Spleen (tissue), 11 donors: ENCODE data around the gene RBM24. TPM values are rescaled to one million over a fixed set of nuclear protein-coding genes. Genes with fewer than 3 reads are reported as not detected.
"Not testable (repeated sequence)": the region's sequence is repeated elsewhere in the genome, so short reads cannot be mapped to it uniquely, and the experiment has no call there.

Experiments used
- DNase-seq: peaks from one replicate; pipeline ENCODE4 v3.0.0-alpha.2; 2020
- H3K27ac ChIP-seq, 8 donors: fragments of 200-600 bp; sonication (generic) in 7 of 8; 1 replicate in 4 of 8; 2 replicates in 4 of 8; pipeline versions ENCODE4 v1.5.0 to v1.8.0; 2016 to 2021; ENCODE audit warnings: inconsistent platforms in 4 of 8, mild to moderate bottlenecking in 4 of 8, moderate library complexity in 1 of 8
- H3K27me3 ChIP-seq, 7 donors: fragments of 200-600 bp; sonication (generic) in 6 of 7; replicated peaks in 1 of 7; 1 replicate in 4 of 7; 2 replicates in 3 of 7; pipeline versions ENCODE4 v1.5.0 to v1.8.0; 2016 to 2021; ENCODE audit warnings: inconsistent platforms in 3 of 7, mild to moderate bottlenecking in 1 of 7
- H3K36me3 ChIP-seq, 6 donors: fragments of 200-600 bp; sonication (generic) in 5 of 6; 1 replicate in 4 of 6; 2 replicates in 2 of 6; pipeline versions ENCODE4 v1.5.0 to v1.8.0; 2016 to 2021; ENCODE audit warnings: inconsistent platforms in 2 of 6
- H3K4me1 ChIP-seq, 6 donors: fragments of 200-600 bp; sonication (generic) in 5 of 6; 1 replicate in 3 of 6; 2 replicates in 3 of 6; pipeline versions ENCODE4 v1.5.0 to v1.8.0; 2016 to 2021; ENCODE audit warnings: inconsistent platforms in 3 of 6
- H3K4me3 ChIP-seq, 8 donors: fragments of 200-600 bp; sonication (generic) in 7 of 8; 1 replicate in 4 of 8; 2 replicates in 4 of 8; pipeline versions ENCODE4 v1.5.0 to v1.8.0; 2016 to 2021; ENCODE audit warnings: inconsistent platforms in 4 of 8, mild to moderate bottlenecking in 4 of 8, moderate library complexity in 2 of 8
- H3K9me3 ChIP-seq, 8 donors: fragments of 200-600 bp; sonication (generic) in 7 of 8; 1 replicate in 4 of 8; 2 replicates in 4 of 8; pipeline versions ENCODE4 v1.5.0 to v1.8.0; 2016 to 2021; ENCODE audit warnings: inconsistent platforms in 4 of 8
- POLR2A ChIP-seq, 3 donors: fragments of 450-650 bp; IDR thresholded peaks; one replicate each; pipeline ENCODE4 v1.5.1; 2017; ENCODE audit warnings: antibody characterized with exemption in 3 of 3, mild to moderate bottlenecking in 1 of 3
- POLR2AphosphoS5 ChIP-seq, 3 donors: sonication (generic); formaldehyde crosslinking; IDR thresholded peaks; one replicate each; pipeline ENCODE4 v1.5.1; 2017; ENCODE audit warnings: antibody characterized with exemption in 3 of 3
- WGBS, 5 donors: extraction: QIAGEN DNeasy Blood & Tissue Kit in 3 of 5; methylation state at CpG; one replicate each; pipeline versions ENCODE4 v1.1.5 to v1.1.7; 2013 to 2018; 5-methylcytosine and 5-hydroxymethylcytosine counted together
- intact Hi-C: fragments of 100-400 bp; cut with DNase I; formaldehyde crosslinking; loops from one replicate; pipeline ENCODE4 v1.15.0; 2023; ENCODE audit warnings: low total_unique reads
- polyA plus RNA-seq, 3 donors: library from polyadenylated mRNA; stranded (reverse); fragments of 200-250 nt; gene quantifications; one replicate each; pipeline ENCODE4 v1.2.1, GENCODE V29; 2013
- total RNA-seq, 7 donors: library from RNA; depleted of rRNA in 3 of 7; stranded (reverse); fragments of >200 nt in 3 of 7; fragmentation: NEBNext Ultra II Directional in 4 of 7; extraction: Animal tissue kit (Norgen Biotek cat#: 25700) in 4 of 7; gene quantifications; one replicate each; pipeline versions ENCODE4 v1.1.0 to v1.2.1, GENCODE V29; 2016 to 2021
- TF ChIP-seq, protein P1 (sequence below), 11 experiments: fragments of 200-600 bp in 7 of 11; fragments of 450-650 bp in 4 of 11; sonication (generic) in 4 of 11; IDR thresholded peaks in 8 of 11; conservative IDR thresholded peaks in 3 of 11; 1 replicate in 7 of 11; 2 replicates in 4 of 11; pipeline versions ENCODE4 v1.4.0 to v1.8.0; 2016 to 2021; ENCODE audit warnings: antibody characterized with exemption in 11 of 11, inconsistent platforms in 4 of 11, mild to moderate bottlenecking in 1 of 11
- donor health status: healthy with polysubstance abuse.
- donor health status: DM: no; HTN: no; CAD: no; lungs with moderate emphysema.
- donor health status: DM: no; HTN: no; CAD: no.
- donor health status: Bipolar disorder and iron deficiency.
- donor health status: healthy.
- donor health status: DM: no; HTN: no; CAD: no.
- donor health status: DM: yes; HTN: yes; CAD: no.

The RBM24 gene
- total and polyA plus RNA-seq, 10 donors: 0.33 to 1.8 (median 0.88) TPM

DNA sequence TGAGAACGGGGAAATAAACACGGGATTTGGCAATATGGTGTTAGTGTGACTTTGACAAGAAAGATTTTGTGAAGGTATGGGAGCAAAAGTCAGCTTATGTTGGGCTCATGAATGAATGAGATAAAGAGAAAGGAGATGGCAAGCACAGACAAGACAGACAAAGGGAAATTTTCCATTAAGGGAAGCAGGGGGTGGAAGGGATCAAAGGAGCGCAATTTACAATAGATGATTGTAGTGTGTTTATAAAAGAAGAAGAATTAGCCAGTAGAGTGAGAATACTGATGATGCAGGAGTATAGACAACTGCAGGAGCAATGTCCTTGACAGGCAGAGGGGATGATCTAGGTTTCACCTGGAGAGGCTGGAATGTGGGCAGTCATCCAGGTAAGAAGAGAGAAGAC is 34.1 kb downstream of the RBM24 start:
- TF ChIP-seq, protein P1, sequence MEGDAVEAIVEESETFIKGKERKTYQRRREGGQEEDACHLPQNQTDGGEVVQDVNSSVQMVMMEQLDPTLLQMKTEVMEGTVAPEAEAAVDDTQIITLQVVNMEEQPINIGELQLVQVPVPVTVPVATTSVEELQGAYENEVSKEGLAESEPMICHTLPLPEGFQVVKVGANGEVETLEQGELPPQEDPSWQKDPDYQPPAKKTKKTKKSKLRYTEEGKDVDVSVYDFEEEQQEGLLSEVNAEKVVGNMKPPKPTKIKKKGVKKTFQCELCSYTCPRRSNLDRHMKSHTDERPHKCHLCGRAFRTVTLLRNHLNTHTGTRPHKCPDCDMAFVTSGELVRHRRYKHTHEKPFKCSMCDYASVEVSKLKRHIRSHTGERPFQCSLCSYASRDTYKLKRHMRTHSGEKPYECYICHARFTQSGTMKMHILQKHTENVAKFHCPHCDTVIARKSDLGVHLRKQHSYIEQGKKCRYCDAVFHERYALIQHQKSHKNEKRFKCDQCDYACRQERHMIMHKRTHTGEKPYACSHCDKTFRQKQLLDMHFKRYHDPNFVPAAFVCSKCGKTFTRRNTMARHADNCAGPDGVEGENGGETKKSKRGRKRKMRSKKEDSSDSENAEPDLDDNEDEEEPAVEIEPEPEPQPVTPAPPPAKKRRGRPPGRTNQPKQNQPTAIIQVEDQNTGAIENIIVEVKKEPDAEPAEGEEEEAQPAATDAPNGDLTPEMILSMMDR (IDR thresholded peaks at IDR 0.05 in 8 of 11, conservative IDR thresholded peaks at IDR 0.05 in 3 of 11): no peak
- no peak for TF ChIP-seq POLR2A (IDR thresholded peaks at IDR 0.05)
- no peak for TF ChIP-seq POLR2AphosphoS5 (IDR thresholded peaks at IDR 0.05)
- Histone ChIP-seq H3K27ac (no peak overlapping the region), H3K4me3 (no peak overlapping the region), H3K4me1 (no peaks in the 10 kb centered on the region), H3K27me3 (no peaks in the 10 kb centered on the region), H3K36me3 (no peaks in the 10 kb centered on the region), H3K9me3 (peaks cover 0 to 5% (median 0%) of the 10 kb centered on the region in 8 donors)
- intact Hi-C loops: no loop called here
- no peak for DNase-seq
- WGBS, 5 donors: 89 to 100% (median 91%) methylated on average over 3 of the region's 3 CpGs

DNA sequence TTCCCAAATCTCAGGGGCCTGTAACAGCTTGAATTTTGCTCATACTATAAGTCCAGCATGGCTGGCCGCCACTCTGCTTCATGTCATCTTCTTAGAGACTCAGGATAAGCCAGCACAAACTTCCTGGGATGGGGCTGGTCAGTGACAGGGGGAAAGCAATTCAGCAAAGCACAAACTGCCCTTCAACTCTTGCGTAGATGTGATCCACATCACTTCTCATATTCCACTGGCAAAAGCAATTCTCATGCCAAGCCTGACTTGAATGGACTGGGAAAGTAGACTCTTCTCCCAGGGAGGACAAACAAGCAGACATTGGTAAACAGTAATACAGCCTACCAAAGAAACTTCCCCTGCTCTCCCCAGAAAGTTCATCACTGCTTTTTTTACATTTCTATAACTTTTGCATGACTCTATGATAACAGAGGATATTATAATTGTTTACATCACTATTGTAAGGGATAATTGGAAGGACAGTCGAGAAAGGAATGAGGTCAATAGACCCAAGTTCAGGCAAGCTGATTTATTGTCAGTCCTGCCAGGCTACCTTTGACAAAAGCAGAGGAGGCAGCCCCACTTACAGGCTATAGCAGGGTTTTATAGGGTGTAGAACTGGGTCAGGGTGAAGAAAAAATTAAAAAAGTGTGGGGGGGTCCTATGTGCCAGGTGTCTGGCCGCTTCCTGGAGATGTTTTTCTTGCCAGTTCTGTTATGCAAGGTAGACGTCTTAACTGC is 37.4 kb downstream of the RBM24 start:
- WGBS, 5 donors: 79 to 85% (median 80%) methylated on average over 5 of the region's 5 CpGs
- intact Hi-C loops: no loop called here

DNA sequence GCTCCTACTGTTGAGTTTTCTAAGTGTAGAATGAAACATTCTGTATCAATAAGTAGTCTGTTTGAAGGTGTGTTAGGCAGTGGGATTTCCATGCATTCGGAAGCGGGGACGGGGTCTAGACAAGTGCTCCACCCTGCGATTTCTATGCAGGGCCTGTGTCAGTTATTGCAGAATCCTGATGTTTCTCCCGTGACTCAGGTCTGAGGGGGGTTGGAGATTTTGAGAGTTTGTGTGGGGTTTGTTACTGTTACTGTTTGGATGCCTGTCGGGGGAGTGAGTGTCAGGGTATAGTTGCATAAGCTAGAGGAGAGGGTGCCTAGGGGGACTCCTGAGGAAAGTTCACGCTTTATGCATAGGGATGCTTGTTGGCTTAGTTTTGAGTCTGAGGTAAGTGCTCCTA is 39.1 kb downstream of the RBM24 start:
- H3K36me3 ChIP-seq, intact Hi-C loops, H3K27ac ChIP-seq, H3K9me3 ChIP-seq, H3K27me3 ChIP-seq, DNase-seq, H3K4me1 ChIP-seq, H3K4me3 ChIP-seq: not testable (repeated sequence)
- WGBS, 5 donors: 91 to 96% (median 93%) methylated on average over 7 of the region's 7 CpGs

More for the DNA sequence above, 37.4 kb downstream of the RBM24 start:
- Histone ChIP-seq H3K27me3 (no peaks in the 10 kb centered on the region), H3K4me1 (no peaks in the 10 kb centered on the region), H3K27ac (no peak overlapping the region), H3K36me3 (no peaks in the 10 kb centered on the region), H3K4me3 (no peak overlapping the region), H3K9me3 (peaks cover 0 to 5% (median 0%) of the 10 kb centered on the region in 8 donors)
- no peak for DNase-seq
- TF ChIP-seq POLR2AphosphoS5 (IDR thresholded peaks at IDR 0.05) (no peak), POLR2A (IDR thresholded peaks at IDR 0.05) (no peak)
- TF ChIP-seq, protein P1 (IDR thresholded peaks at IDR 0.05 in 8 of 11, conservative IDR thresholded peaks at IDR 0.05 in 3 of 11): no peak

DNA sequence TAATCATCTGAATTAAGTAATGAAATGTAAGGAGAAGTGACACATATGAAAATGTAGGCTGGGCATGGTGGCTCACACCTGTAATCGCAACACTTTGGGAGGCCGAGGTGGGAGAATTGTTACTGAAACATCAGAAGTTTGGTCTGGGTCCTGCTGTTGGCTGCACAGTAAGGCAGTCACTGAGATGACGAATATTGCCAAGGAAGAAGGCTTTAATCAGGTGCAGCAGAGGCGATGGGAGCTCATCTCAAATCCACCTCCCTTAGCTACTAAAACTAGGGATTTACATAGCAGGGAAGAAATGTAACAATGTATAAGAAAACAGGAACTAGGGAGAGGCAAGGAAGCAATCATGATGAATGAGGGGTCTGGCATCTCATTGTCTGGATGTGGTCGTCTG is 50.1 kb downstream of the RBM24 start:
- TF ChIP-seq POLR2A (IDR thresholded peaks at IDR 0.05) (no peak), POLR2AphosphoS5 (IDR thresholded peaks at IDR 0.05) (no peak)
- TF ChIP-seq, protein P1 (IDR thresholded peaks at IDR 0.05 in 8 of 11, conservative IDR thresholded peaks at IDR 0.05 in 3 of 11): no peak
- Histone ChIP-seq H3K9me3 (peaks cover 0 to 17% (median 0%) of the 10 kb centered on the region in 8 donors), H3K4me1 (no peaks in the 10 kb centered on the region), H3K27me3 (no peaks in the 10 kb centered on the region), H3K27ac (no peak overlapping the region), H3K4me3 (no peak overlapping the region), H3K36me3 (no peaks in the 10 kb centered on the region)
- intact Hi-C loops: no loop called here
- 60 to 88% (median 75%) methylated on average over 5 of the region's 5 CpGs for WGBS, 5 donors
- DNase-seq: no peak
